Heart left ventricle (tissue), 13 donors: ENCODE measurements around the gene NKTR.

ENCODE experiments used
- CTCF ChIP-seq, 12 donors: fragments of 200-600 bp; sonication (generic) in 4 of 12; IDR thresholded peaks; one replicate each; pipeline versions ENCODE4 v1.5.0 to v1.8.0; 2018 to 2022; ENCODE audit warnings: antibody characterized with exemption in 12 of 12, mild to moderate bottlenecking in 5 of 12
- POLR2A ChIP-seq, 2 donors: fragments of 450-650 bp; IDR thresholded peaks; one replicate each; pipeline ENCODE4 v1.6.1; 2017; ENCODE audit warnings: antibody characterized with exemption in 2 of 2, mild to moderate bottlenecking in 2 of 2, moderate library complexity in 2 of 2
- donor health status: ischemic (EF 13 %, LVEDD 7.1; RV severe dilation, severe dysfunction).
- donor health status: DM: no; HTN: yes; CAD: no.
- donor health status: DM: no; HTN: no; CAD: no.
- donor health status: ischemic (EF 25% LVEDD 6.9; RV normal size, moderate dysfunction).
- donor health status: ischemic (EF 25% LVEDD 5.7; RV mildly dilated, moderate dysfunction).
- donor health status: ischemic (EF 35%, LVEDD 5.7; RV mildly dilated, moderate dysfunction).
- donor health status: nonischemic (EF 11% LVEDD 7.7; RV severe dilation, severe dysfunction).
- donor health status: DM: yes; HTN: yes; CAD: no.
- donor health status: PGD.
- donor health status: ischemic (EF 29% LVEDD 5.4; RV normal size, mild dysfunction).
- donor health status: nonischemic (EF 23%, LVEDD 6.1; RV moderate dilation, normal function).

DNA sequence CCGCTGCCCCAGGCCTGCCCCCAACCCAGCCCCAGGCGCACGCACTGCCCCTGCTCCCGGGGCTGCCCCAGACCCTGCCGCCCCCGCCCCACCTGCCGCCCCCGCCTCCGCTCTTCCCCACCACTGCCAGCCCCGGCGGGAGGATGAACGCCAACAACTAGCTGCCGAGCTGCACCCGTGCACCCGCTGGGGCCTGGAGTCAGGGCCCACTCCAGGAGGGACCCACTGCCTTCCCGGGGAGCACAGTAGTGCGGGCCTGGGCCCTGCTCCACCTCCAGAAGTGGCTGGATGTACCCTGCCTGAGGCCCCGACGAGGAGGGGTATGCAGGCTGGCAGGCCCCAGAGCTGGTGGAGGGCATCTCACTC, 63.9 kb downstream of the NKTR start:
- TF ChIP-seq POLR2A (IDR thresholded peaks at IDR 0.05) (no peak), CTCF (IDR thresholded peaks at IDR 0.05) (no peak)
